Measurements from ENCODE around the gene TOP3A.

The TOP3A gene

GRCh38 chr17:18253947-18254821 lies 60.6 kb downstream of the TOP3A start:
- DNase-seq, result no peak

- DNase-seq, result no peak
Measured at GRCh38 chr17:18253187-18253884, 61.5 kb downstream of the TOP3A start.

- no peak for DNase-seq
Measured at GRCh38 chr17:18252160-18252559, 62.6 kb downstream of the TOP3A start.

GRCh38 chr17:18251204-18251603 lies 63.6 kb downstream of the TOP3A start:
- DNase-seq, result no peak

- DNase-seq, result no peak
Measured at GRCh38 chr17:18250708-18251107, 64.1 kb downstream of the TOP3A start.

- DNase-seq, result no peak
Measured at GRCh38 chr17:18250259-18250658, 64.5 kb downstream of the TOP3A start.

- no peak for DNase-seq
Measured at GRCh38 chr17:18248811-18249210, 66.0 kb downstream of the TOP3A start.

GRCh38 chr17:18248300-18248731 lies 66.5 kb downstream of the TOP3A start:
- DNase-seq, result peak; percentile 17

GRCh38 chr17:18247613-18248001 lies 67.2 kb downstream of the TOP3A start:
- no peak for DNase-seq

GRCh38 chr17:18246880-18247612 lies 67.7 kb downstream of the TOP3A start:
- peak; percentile 72 for DNase-seq

- DNase-seq, result no peak
Measured at GRCh38 chr17:18246109-18246725, 68.6 kb downstream of the TOP3A start.

- no peak for DNase-seq
Measured at GRCh38 chr17:18245038-18245776, 69.6 kb downstream of the TOP3A start.

- no peak for DNase-seq
Measured at GRCh38 chr17:18241229-18241871, 73.4 kb downstream of the TOP3A start.

- no peak for DNase-seq
Measured at GRCh38 chr17:18240449-18240848, 74.3 kb downstream of the TOP3A start.

GRCh38 chr17:18238299-18238698 lies 76.5 kb downstream of the TOP3A start:
- no peak for DNase-seq

GRCh38 chr17:18237461-18237860 lies 77.3 kb downstream of the TOP3A start:
- no peak for DNase-seq

- DNase-seq, result no peak
Measured at GRCh38 chr17:18236494-18236893, 78.3 kb downstream of the TOP3A start.

- DNase-seq, result no peak
Measured at GRCh38 chr17:18235743-18236256, 79.0 kb downstream of the TOP3A start.

- no peak for DNase-seq
Measured at GRCh38 chr17:18234853-18235380, 79.9 kb downstream of the TOP3A start.

GRCh38 chr17:18233803-18234518 lies 80.8 kb downstream of the TOP3A start:
- no peak for DNase-seq

GRCh38 chr17:18231164-18231563 lies 83.6 kb downstream of the TOP3A start:
- DNase-seq, result no peak

Data from NCI-H1436 treated with DMSO at 0.1 percent for 48 hours (cell line).